ENCODE data around the gene LDB3.

- no peak for TF ChIP-seq CTCF (IDR thresholded peaks at IDR 0.05; ENCODE audit: borderline replicate concordance, extremely low read depth, low read length, poor library complexity, severe bottlenecking)
- no peak for TF ChIP-seq EZH2 (IDR thresholded peaks at IDR 0.05; ENCODE audit: borderline replicate concordance, low read depth, low read length, severe bottlenecking)
Measured at GRCh38 chr10:86630079-86630478, 38.2 kb upstream of the LDB3 start.
